ENCODE data around the gene IDI2. TPM values are rescaled to one million over a fixed set of nuclear protein-coding genes. Genes with fewer than 3 reads are reported as not detected.

Gene IDI2
- total RNA-seq, 2 donors from 2014 or later, result not detected

- no peak for DNase-seq
- Histone ChIP-seq H3K27ac (peak overlapping the region; percentile 99), H3K4me1 (peaks cover 3% of the 10 kb centered on the region), H3K9me3 (no peaks in the 10 kb centered on the region), H3K9ac (ENCODE audit: low read depth in 2 of 2, low read length in 2 of 2) (peak overlapping the region; percentile 85 to 96), H3K27me3 (no peaks in the 10 kb centered on the region), H3K36me3 (no peaks in the 10 kb centered on the region), H3K4me3 (peak overlapping the region; percentile 88)
- intact Hi-C loops (cut with DNase I), result no loop called here
- no peak for TF ChIP-seq CTCF (IDR thresholded peaks at IDR 0.05)
These were observed 23.8 kb upstream of the IDI2 start for GRCh38 chr10:1049425-1049958.

- Histone ChIP-seq H3K36me3 (no peaks in the 10 kb centered on the region), H3K27ac (peak within 1 kb of the TSS; percentile 99), H3K4me1 (peaks cover 3% of the 10 kb centered on the region), H3K27me3 (no peaks in the 10 kb centered on the region), H3K9me3 (no peaks in the 10 kb centered on the region), H3K9ac (ENCODE audit: low read depth in 2 of 2, low read length in 2 of 2) (peak within 1 kb of the TSS; percentile 85 to 96), H3K4me3 (peak within 1 kb of the TSS; percentile 88)
- DNase-seq, result peak; percentile 96
- no peak for TF ChIP-seq CTCF (IDR thresholded peaks at IDR 0.05)
- intact Hi-C loops (cut with DNase I), result no loop called here
These were observed 23.2 kb upstream of the IDI2 start, which contains the start of gene IDI1 for GRCh38 chr10:1048732-1049424. IDI1 (minus strand) TSS chr10:1049119; CDS start chr10:1049003, 116 bp downstream.

- H3K4me1 ChIP-seq, result peaks cover 3% of the 10 kb centered on the region
- no peaks in the 10 kb centered on the region for H3K36me3 ChIP-seq
These were observed 22.7 kb upstream of the IDI2 start for GRCh38 chr10:1048349-1048731.

GRCh38 chr10:1047937-1048336, 22.3 kb upstream of the IDI2 start:
- peak; percentile 54 for DNase-seq
- Histone ChIP-seq H3K27me3 (no peaks in the 10 kb centered on the region), H3K27ac (peak overlapping the region; percentile 99), H3K9ac (ENCODE audit: low read depth in 2 of 2, low read length in 2 of 2) (peak overlapping the region; percentile 85 to 87), H3K4me3 (peak overlapping the region; percentile 88), H3K4me1 (peaks cover 3% of the 10 kb centered on the region), H3K36me3 (no peaks in the 10 kb centered on the region), H3K9me3 (no peaks in the 10 kb centered on the region)
- no peak for TF ChIP-seq CTCF (IDR thresholded peaks at IDR 0.05)
- intact Hi-C loops (cut with DNase I), result no loop called here

More at GRCh38 chr10:1048349-1048731, 22.7 kb upstream of the IDI2 start:
- Histone ChIP-seq H3K9ac (ENCODE audit: low read depth in 2 of 2, low read length in 2 of 2) (peak overlapping the region; percentile 85 to 87), H3K27ac (peak overlapping the region; percentile 99), H3K9me3 (no peaks in the 10 kb centered on the region), H3K27me3 (no peaks in the 10 kb centered on the region), H3K4me3 (peak overlapping the region; percentile 88)
- no peak for TF ChIP-seq CTCF (IDR thresholded peaks at IDR 0.05)
- intact Hi-C loops (cut with DNase I), result no loop called here
- no peak for DNase-seq

- TF ChIP-seq CTCF (IDR thresholded peaks at IDR 0.05), result no peak
- no peak overlapping the region for H3K9ac ChIP-seq (ENCODE audit: low read depth in 2 of 2, low read length in 2 of 2)
- H3K36me3 ChIP-seq, result peaks cover 4% of the 10 kb centered on the region
- DNase-seq, result no peak
- H3K4me1 ChIP-seq, result no peaks in the 10 kb centered on the region
- no peak overlapping the region for H3K27ac ChIP-seq
- intact Hi-C loops (cut with DNase I), result no loop called here
- no peaks in the 10 kb centered on the region for H3K9me3 ChIP-seq
- no peaks in the 10 kb centered on the region for H3K27me3 ChIP-seq
- no peak overlapping the region for H3K4me3 ChIP-seq
These were observed 19.8 kb upstream of the IDI2 start for GRCh38 chr10:1045415-1045814.

Measured in colonic mucosa (tissue), 4 donors.